Measurements from ENCODE around the gene CHD6. TPM values are rescaled to one million over a fixed set of nuclear protein-coding genes. Genes with fewer than 3 reads are reported as not detected.

Gene CHD6
- total RNA-seq, 1 donor: 90.5 TPM

GRCh38 chr20:41499961-41500725 lies 118.0 kb downstream of the CHD6 start:
- no peaks in the 10 kb centered on the region for H3K4me1 ChIP-seq (ENCODE audit: insufficient read depth, low read length)
- H3K9me3 ChIP-seq (ENCODE audit: low read depth, low read length): no peaks in the 10 kb centered on the region
- H3K27me3 ChIP-seq (ENCODE audit: insufficient read depth, low read length): no peaks in the 10 kb centered on the region
- H3K4me3 ChIP-seq (ENCODE audit: low read length): no peak overlapping the region

- no peaks in the 10 kb centered on the region for H3K27me3 ChIP-seq (ENCODE audit: insufficient read depth, low read length)
- H3K4me3 ChIP-seq (ENCODE audit: low read length): no peak overlapping the region
- no peaks in the 10 kb centered on the region for H3K4me1 ChIP-seq (ENCODE audit: insufficient read depth, low read length)
- no peaks in the 10 kb centered on the region for H3K9me3 ChIP-seq (ENCODE audit: low read depth, low read length)
Observed at GRCh38 chr20:41499064-41499463, 119.1 kb downstream of the CHD6 start.

- Histone ChIP-seq H3K4me1 (ENCODE audit: insufficient read depth, low read length) (no peaks in the 10 kb centered on the region), H3K4me3 (ENCODE audit: low read length) (no peak overlapping the region), H3K9me3 (ENCODE audit: low read depth, low read length) (no peaks in the 10 kb centered on the region), H3K27me3 (ENCODE audit: insufficient read depth, low read length) (no peaks in the 10 kb centered on the region)
Observed at GRCh38 chr20:41497186-41497895, 120.8 kb downstream of the CHD6 start.

DNA sequence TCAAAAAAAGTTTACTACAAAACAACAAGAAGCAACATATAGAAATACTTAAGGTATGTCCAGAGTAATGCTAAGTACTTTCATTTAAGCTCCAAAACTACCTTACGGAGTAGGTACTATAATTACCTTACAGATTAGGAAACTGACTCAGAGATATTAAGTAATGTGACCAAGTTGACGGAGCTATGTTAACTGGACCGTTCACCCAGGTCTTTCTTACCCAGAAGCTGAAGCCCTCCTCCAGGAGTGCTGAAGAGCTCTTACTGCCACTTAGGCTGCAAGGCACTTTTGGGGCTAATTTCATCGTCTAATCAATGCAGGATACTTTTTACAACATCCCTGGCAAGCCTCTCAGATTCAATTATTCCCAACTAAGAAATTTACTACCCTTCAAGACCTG lies 123.7 kb downstream of the CHD6 start:
- Histone ChIP-seq H3K9me3 (ENCODE audit: low read depth, low read length) (no peaks in the 10 kb centered on the region), H3K4me1 (ENCODE audit: insufficient read depth, low read length) (no peaks in the 10 kb centered on the region), H3K27me3 (ENCODE audit: insufficient read depth, low read length) (no peaks in the 10 kb centered on the region), H3K4me3 (ENCODE audit: low read length) (no peak overlapping the region)

DNA sequence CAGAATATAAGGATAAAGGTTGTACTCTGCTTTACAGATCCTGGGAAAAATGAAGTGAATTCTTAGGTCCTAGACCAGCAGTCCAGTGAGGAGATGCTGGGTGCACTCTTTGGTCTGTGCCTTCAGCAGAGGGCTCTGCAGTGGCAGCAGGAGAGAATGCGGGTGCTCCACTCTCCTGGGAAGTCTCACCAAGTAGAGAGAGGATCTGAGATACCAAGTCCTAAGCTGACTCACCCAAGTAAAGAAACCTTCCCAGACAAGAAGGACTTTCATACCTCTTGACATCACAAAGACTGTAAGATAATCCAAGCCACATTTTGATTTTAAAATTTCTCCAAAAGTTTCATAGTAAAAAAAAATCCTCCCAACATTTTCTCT lies 134.6 kb downstream of the CHD6 start:
- no peaks in the 10 kb centered on the region for H3K9me3 ChIP-seq (ENCODE audit: low read depth, low read length)
- H3K4me1 ChIP-seq (ENCODE audit: insufficient read depth, low read length): peaks cover 4% of the 10 kb centered on the region
- H3K4me3 ChIP-seq (ENCODE audit: low read length): no peak overlapping the region
- H3K27me3 ChIP-seq (ENCODE audit: insufficient read depth, low read length): no peaks in the 10 kb centered on the region

DNA sequence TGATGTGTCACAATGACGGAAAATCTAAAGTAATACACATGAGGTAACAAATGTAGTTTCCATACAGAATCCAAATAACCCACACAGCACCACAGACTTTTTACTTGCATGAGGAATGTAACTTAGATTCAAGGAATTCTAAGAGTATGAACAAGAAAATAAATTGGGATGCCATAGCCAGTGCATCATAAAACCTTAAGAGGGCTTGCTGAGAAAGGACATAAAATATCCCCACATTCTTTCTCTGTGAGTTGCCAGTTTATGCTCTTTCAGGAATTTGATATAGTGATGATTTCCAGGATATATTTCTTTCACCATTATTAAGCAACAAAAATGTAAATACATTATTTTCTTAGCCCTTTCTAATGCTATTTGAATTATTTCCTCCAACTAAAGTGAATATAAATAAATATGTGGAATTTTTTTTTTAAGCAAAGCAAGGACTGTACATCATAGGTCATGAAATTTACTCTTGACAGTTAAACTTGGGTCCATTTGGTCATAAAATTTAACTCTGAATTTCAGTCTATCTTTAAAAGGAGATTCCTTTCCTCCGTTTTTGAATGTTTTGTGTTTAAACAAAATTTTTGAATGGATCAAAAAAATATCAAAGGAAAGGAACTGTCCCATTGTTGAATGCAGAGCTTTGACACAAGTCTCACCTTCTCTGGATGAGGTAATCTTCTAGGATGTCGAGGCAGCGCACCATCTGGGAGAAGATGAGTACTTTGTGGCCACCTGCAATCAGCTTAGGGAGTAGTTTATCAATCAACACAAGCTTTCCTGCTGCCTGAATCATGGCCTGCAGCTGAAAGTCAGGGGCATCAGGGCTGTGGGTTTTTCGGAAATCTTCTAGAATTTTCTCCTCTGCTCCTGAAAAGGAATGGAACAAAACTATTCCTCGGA lies 135.3 kb downstream of the CHD6 start:
- Histone ChIP-seq H3K27me3 (ENCODE audit: insufficient read depth, low read length) (no peaks in the 10 kb centered on the region), H3K4me1 (ENCODE audit: insufficient read depth, low read length) (peaks cover 4% of the 10 kb centered on the region), H3K9me3 (ENCODE audit: low read depth, low read length) (no peaks in the 10 kb centered on the region), H3K4me3 (ENCODE audit: low read length) (no peak overlapping the region)

DNA sequence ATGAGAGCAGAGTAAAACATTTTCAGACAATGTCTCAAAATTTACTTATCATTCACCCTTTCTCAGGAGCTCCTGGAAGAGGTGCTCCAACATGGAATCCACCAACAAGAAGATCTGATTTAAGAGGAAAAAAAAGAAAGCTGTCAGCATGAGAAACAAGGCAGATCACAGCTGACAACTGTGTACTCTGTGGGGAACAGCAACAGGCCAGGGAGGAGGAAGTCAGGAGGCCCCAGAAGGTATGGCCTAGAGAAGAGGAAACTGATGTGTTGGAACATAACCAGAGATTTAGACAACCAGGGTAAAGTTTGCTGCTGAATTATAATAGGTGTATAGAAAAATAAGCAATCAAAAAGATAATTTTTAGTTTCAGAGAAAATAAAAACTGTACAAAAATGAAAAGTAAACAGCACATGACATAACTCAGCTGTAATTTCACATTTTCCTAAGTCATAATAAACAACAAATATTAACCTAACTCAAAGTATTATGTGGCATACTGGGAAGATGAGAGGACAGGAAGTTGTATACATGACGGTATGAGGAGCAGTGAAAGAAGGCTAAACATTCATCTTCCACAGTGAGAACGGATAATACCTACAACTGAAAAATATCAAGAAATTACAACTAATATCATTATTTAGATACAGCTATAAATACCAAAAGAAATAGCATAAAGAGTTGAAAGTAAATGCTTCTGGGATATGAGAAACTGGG lies 138.0 kb downstream of the CHD6 start:
- Histone ChIP-seq H3K4me3 (ENCODE audit: low read length) (no peak overlapping the region), H3K9me3 (ENCODE audit: low read depth, low read length) (no peaks in the 10 kb centered on the region), H3K27me3 (ENCODE audit: insufficient read depth, low read length) (no peaks in the 10 kb centered on the region), H3K4me1 (ENCODE audit: insufficient read depth, low read length) (peaks cover 4% of the 10 kb centered on the region)

GRCh38 chr20:41479113-41479512 lies 139.1 kb downstream of the CHD6 start:
- no peak overlapping the region for H3K4me3 ChIP-seq (ENCODE audit: low read length)
- H3K9me3 ChIP-seq (ENCODE audit: low read depth, low read length): no peaks in the 10 kb centered on the region
- H3K27me3 ChIP-seq (ENCODE audit: insufficient read depth, low read length): no peaks in the 10 kb centered on the region
- peaks cover 4% of the 10 kb centered on the region for H3K4me1 ChIP-seq (ENCODE audit: insufficient read depth, low read length)

DNA sequence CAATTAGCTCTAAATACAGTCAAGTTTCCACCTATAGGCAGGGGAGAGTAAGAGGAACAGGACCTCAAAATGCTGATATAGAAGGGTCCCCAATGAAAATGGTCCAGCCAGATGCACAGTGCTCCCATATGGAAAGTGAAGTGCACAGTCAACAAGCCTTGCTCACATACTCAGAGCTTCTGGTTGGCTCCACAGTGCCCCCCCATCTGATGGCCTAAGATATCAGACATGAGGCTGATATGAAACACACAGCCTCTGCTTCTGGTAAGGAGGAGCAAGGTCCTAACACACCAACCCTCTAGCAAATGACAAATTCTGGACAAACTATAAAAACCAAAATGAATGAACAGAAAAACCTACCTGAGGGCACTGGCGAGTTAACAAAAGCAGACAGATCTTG lies 140.2 kb downstream of the CHD6 start:
- Histone ChIP-seq H3K4me1 (ENCODE audit: insufficient read depth, low read length) (peaks cover 4% of the 10 kb centered on the region), H3K9me3 (ENCODE audit: low read depth, low read length) (no peaks in the 10 kb centered on the region), H3K27me3 (ENCODE audit: insufficient read depth, low read length) (no peaks in the 10 kb centered on the region), H3K4me3 (ENCODE audit: low read length) (no peak overlapping the region)

DNA sequence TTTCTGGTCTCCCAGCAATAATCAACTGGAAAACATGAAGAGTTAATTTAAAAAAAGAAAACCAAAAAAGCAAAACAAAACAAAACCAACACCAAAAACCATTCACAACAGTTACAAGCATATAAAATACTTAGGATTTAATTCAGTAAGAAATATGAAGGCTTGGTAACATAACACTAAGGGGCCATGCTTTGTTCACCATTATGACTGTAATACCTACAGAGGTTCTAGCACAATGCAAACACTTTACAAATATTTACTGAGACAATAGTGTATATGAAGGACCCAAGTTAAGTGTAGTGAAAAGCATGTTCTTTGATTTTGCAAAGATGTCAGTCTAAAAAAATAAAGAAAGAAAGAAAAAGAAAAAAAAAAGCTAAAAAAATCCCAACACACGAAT lies 141.7 kb downstream of the CHD6 start:
- no peaks in the 10 kb centered on the region for H3K9me3 ChIP-seq (ENCODE audit: low read depth, low read length)
- peaks cover 4% of the 10 kb centered on the region for H3K4me1 ChIP-seq (ENCODE audit: insufficient read depth, low read length)
- no peaks in the 10 kb centered on the region for H3K27me3 ChIP-seq (ENCODE audit: insufficient read depth, low read length)

DNA sequence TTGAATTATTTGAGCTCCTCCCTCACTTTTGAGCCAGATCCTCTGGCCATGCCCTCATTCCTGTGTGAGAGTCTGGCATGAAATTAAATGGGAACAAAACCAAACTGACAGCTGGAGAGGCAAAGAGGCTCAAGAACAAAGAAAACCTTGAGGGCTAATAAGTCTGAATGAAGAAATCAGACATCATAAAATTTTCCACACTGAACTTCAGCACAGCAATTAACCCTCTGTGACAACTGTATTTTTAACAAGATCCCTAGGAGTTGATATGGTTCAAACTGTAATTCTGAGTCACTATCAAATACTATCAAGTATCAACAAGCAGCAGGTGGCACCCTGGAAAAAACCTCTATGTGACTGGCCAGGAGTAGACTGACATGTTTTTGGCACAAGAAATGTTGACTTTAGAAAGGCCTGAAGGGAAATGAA lies 142.2 kb downstream of the CHD6 start:
- Histone ChIP-seq H3K9me3 (ENCODE audit: low read depth, low read length) (no peaks in the 10 kb centered on the region), H3K4me1 (ENCODE audit: insufficient read depth, low read length) (peaks cover 4% of the 10 kb centered on the region)

More for the DNA sequence above, 141.7 kb downstream of the CHD6 start:
- no peak overlapping the region for H3K4me3 ChIP-seq (ENCODE audit: low read length)

DNA sequence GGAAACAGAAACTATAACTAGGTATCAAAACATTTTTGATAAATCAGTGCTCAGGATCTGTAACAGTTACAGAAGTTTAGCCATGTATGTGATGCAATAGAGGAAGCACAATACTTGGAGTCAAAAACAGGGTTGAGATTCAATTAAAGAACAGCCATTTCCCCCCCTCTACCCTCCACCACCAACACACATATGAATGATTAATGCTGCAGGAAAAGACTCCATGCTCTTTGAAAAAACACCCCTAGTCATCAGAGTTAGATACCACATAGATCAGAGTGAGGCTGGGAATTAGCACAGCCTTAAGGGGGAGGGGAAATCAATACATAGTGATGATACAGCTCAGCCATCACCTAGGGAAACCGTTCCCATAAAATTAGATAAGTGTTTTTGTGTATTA lies 142.7 kb downstream of the CHD6 start:
- no peaks in the 10 kb centered on the region for H3K27me3 ChIP-seq (ENCODE audit: insufficient read depth, low read length)
- H3K9me3 ChIP-seq (ENCODE audit: low read depth, low read length): no peaks in the 10 kb centered on the region
- H3K4me1 ChIP-seq (ENCODE audit: insufficient read depth, low read length): peaks cover 4% of the 10 kb centered on the region
- H3K4me3 ChIP-seq (ENCODE audit: low read length): no peak overlapping the region

More for the DNA sequence above, 142.2 kb downstream of the CHD6 start:
- H3K4me3 ChIP-seq (ENCODE audit: low read length): no peak overlapping the region
- H3K27me3 ChIP-seq (ENCODE audit: insufficient read depth, low read length): no peaks in the 10 kb centered on the region

DNA sequence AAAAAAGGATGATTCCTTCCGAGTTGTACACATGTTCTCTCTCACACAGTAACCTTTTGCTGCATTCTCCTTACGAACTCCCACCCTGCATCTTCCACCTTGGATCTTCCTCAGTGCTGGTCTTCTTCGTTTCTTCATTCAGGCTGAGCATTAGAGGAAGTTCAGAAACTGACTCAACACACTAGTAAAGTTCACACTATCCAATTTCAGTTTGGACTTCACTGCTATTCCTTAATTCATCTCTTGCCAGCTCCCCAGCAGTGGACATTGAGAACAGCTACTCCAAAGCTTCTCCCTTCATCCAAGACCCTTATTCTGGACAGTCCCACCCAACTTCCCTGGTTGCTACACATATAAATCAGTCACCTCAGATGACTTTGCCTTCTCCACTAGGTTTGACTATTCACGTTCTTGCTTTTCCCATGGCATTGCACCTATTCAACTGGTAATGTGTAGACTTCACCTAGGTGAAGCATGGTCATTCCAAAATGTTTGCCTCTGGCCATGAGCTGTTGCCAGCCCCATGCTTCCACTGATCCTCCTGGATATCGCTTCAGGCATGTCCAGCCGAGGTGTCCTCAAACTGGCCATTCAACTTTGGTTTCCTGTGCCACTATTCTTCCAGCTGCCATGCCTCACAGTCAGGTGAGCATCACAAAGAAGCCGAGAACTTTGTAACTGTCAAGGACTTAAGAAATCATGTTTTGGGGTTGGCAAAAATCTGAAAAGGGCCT lies 147.6 kb downstream of the CHD6 start:
- Histone ChIP-seq H3K4me1 (ENCODE audit: insufficient read depth, low read length) (no peaks in the 10 kb centered on the region), H3K9me3 (ENCODE audit: low read depth, low read length) (no peaks in the 10 kb centered on the region), H3K27me3 (ENCODE audit: insufficient read depth, low read length) (no peaks in the 10 kb centered on the region), H3K4me3 (ENCODE audit: low read length) (no peak overlapping the region)

DNA sequence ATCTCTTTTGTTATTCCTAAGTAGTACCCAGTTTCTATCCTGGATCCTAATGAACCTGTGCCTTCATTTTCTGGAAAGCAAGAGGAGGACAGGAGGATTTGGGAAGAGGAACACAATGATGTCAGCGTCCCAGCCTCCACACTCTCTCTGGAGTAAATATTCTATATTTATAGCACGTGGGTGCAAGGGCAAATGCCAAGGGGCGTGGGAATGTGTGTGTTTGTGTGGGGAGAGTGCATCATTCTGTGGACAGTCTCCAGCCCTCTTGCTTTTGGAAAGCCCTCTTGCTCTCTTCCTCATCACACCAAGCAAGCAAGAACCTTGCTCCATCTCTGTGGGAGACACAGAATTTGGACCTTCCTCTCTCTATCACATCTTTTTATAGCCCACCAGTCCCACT lies 148.3 kb downstream of the CHD6 start:
- Histone ChIP-seq H3K4me3 (ENCODE audit: low read length) (no peak overlapping the region), H3K4me1 (ENCODE audit: insufficient read depth, low read length) (no peaks in the 10 kb centered on the region), H3K27me3 (ENCODE audit: insufficient read depth, low read length) (no peaks in the 10 kb centered on the region), H3K9me3 (ENCODE audit: low read depth, low read length) (no peaks in the 10 kb centered on the region)

Measured in mononuclear cell (primary cell).